ENCODE results near the gene CELF4.

Gene CELF4

GRCh38 chr18:37565101-37565976, at the start of gene CELF4:
Gene CELF4 (minus strand): TSS chr18:37565798.
- no peak for DNase-seq

GRCh38 chr18:37613253-37613565, 47.6 kb upstream of the CELF4 start:
- DNase-seq: no peak

GRCh38 chr18:37612524-37613252, 47.1 kb upstream of the CELF4 start:
- DNase-seq: no peak

GRCh38 chr18:37611614-37612279, 46.1 kb upstream of the CELF4 start:
- no peak for DNase-seq

- no peak for DNase-seq
These were observed 43.3 kb upstream of the CELF4 start for GRCh38 chr18:37608876-37609275.

- DNase-seq: no peak
These were observed 41.7 kb upstream of the CELF4 start for GRCh38 chr18:37607281-37607680.

GRCh38 chr18:37604032-37604431, 38.4 kb upstream of the CELF4 start:
- DNase-seq: no peak

GRCh38 chr18:37598966-37599896, 33.6 kb upstream of the CELF4 start:
- no peak for DNase-seq

GRCh38 chr18:37598396-37598795, 32.8 kb upstream of the CELF4 start:
- DNase-seq: no peak

GRCh38 chr18:37590346-37590745, 24.7 kb upstream of the CELF4 start:
- DNase-seq: no peak

GRCh38 chr18:37588289-37588688, 22.7 kb upstream of the CELF4 start:
- DNase-seq: no peak

- DNase-seq: no peak
These were observed 21.1 kb upstream of the CELF4 start for GRCh38 chr18:37586656-37587225.

- DNase-seq: no peak
These were observed 19.5 kb upstream of the CELF4 start for GRCh38 chr18:37584952-37585695.

GRCh38 chr18:37584217-37584616, 18.6 kb upstream of the CELF4 start:
- DNase-seq: no peak

- no peak for DNase-seq
These were observed 16.7 kb upstream of the CELF4 start for GRCh38 chr18:37582261-37582660.

- DNase-seq: no peak
These were observed 13.4 kb upstream of the CELF4 start for GRCh38 chr18:37578886-37579513.

- DNase-seq: no peak
These were observed 12.6 kb upstream of the CELF4 start for GRCh38 chr18:37578182-37578678.

GRCh38 chr18:37577051-37577611, 11.5 kb upstream of the CELF4 start:
- DNase-seq: no peak

GRCh38 chr18:37575646-37576045, 10.0 kb upstream of the CELF4 start:
- DNase-seq: no peak

GRCh38 chr18:37574113-37574512, 8.5 kb upstream of the CELF4 start:
- no peak for DNase-seq

Measured in CD4-positive, alpha-beta T cell treated with Interleukin-17A for 4 hours (primary cell).